Endothelial cell of umbilical vein (primary cell): ENCODE measurements around the gene SLC13A5. TPM values are rescaled to one million over a fixed set of nuclear protein-coding genes. Genes with fewer than 3 reads are reported as not detected.

Experiments
- BruUV-seq: library from RNA; stranded (reverse); fragments of 400-500 nt; replicated peaks from 2 replicates; lab custom pipeline; 2021; lab: Mats Ljungman, UMichigan
- CTCF ChIA-PET: fragments of 300-600, 350-600 bp; sonication (Branson Sonifier 250); formaldehyde crosslinking; loops from one replicate; lab custom pipeline; 2021; ENCODE audit warnings: antibody characterized with exemption, inconsistent platforms; lab: Charles Lee
- POLR2A ChIA-PET: fragments of 300-600, 350-600 bp; sonication (Branson Sonifier 250); formaldehyde crosslinking; loops from one replicate; lab custom pipeline; 2021; ENCODE audit warnings: antibody characterized with exemption, inconsistent platforms; lab: Charles Lee
- DNase-seq: peaks from one replicate; pipeline ENCODE4 v3.0.0-alpha.2; 2011; ENCODE audit warnings: low read depth, low spot score
- FAIRE-seq: peaks from 2 replicates; lab custom pipeline; 2011; peaks lifted over from hg19 to GRCh38; lab: Jason Lieb, UNC
- H2AFZ ChIP-seq: 2 replicates; pipeline ENCODE4 v1.6.0; 2012; ENCODE audit warnings: low read depth, low read length, control low read depth, inconsistent platforms
- H3K27ac ChIP-seq: 2 replicates; pipeline ENCODE4 v1.5.1; 2011; ENCODE audit warnings: low read depth, mild to moderate bottlenecking, control low read depth, low read length, moderate library complexity; ENCODE audit not compliant: insufficient read depth
- H3K27me3 ChIP-seq, 2 experiments: 2 replicates each; pipeline versions ENCODE4 v1.6.0 to v1.6.1; 2011; ENCODE audit warnings: low read length in 2 of 2, mixed read lengths in 1 of 2; ENCODE audit not compliant: control insufficient read depth in 2 of 2, insufficient read depth in 2 of 2
- H3K36me3 ChIP-seq, 2 experiments: 2 replicates in 1 of 2; 3 replicates in 1 of 2; pipeline ENCODE4 v1.5.1; 2011; ENCODE audit warnings: low read length in 2 of 2, mild to moderate bottlenecking in 1 of 2, moderate library complexity in 1 of 2; ENCODE audit not compliant: control insufficient read depth in 2 of 2, insufficient read depth in 2 of 2; ENCODE audit errors: extremely low read depth in 1 of 2
- H3K4me1 ChIP-seq: 3 replicates; pipeline ENCODE4 v1.5.1; 2011; ENCODE audit warnings: mild to moderate bottlenecking, low read length; ENCODE audit not compliant: control insufficient read depth, insufficient read depth; ENCODE audit errors: extremely low read depth
- H3K4me2 ChIP-seq: 2 replicates; pipeline ENCODE4 v1.6.1; 2011; ENCODE audit warnings: low read length, control low read depth, mixed read lengths; ENCODE audit not compliant: insufficient read depth
- H3K4me3 ChIP-seq, 3 experiments: fragments of 200-600 bp in 1 of 3; sonication (generic), shearing (Covaris generic) in 1 of 3; replicated peaks in 1 of 3; 2 replicates each; pipeline ENCODE4 v1.5.1; 2011 to 2016; ENCODE audit warnings: control low read depth in 3 of 3, low read length in 3 of 3, mild to moderate bottlenecking in 2 of 3, inconsistent platforms in 1 of 3, low read depth in 1 of 3, moderate library complexity in 1 of 3; ENCODE audit not compliant: insufficient read depth in 1 of 3
- H3K79me2 ChIP-seq: 2 replicates; pipeline ENCODE4 v1.6.0; 2012; ENCODE audit warnings: low read length, inconsistent platforms; ENCODE audit not compliant: control insufficient read depth, insufficient read depth
- H3K9ac ChIP-seq: replicated peaks from 2 replicates; pipeline ENCODE3; 2011; ENCODE audit warnings: low read length, control low read depth; ENCODE audit not compliant: insufficient read depth; ENCODE audit errors: extremely low read depth
- H3K9me1 ChIP-seq: replicated peaks from 3 replicates; pipeline ENCODE4 v1.6.0; 2011; ENCODE audit warnings: mild to moderate bottlenecking, low read length; ENCODE audit not compliant: control insufficient read depth, insufficient read depth; ENCODE audit errors: extremely low read depth
- H3K9me3 ChIP-seq: replicated peaks from 2 replicates; pipeline ENCODE4 v1.5.1; 2012; ENCODE audit warnings: low read length, inconsistent platforms; ENCODE audit not compliant: control insufficient read depth, insufficient read depth
- H4K20me1 ChIP-seq: replicated peaks from 2 replicates; pipeline ENCODE3; 2011; ENCODE audit warnings: mild to moderate bottlenecking, low read length; ENCODE audit not compliant: control insufficient read depth, insufficient read depth; ENCODE audit errors: extremely low read depth
- EZH2 ChIP-seq: IDR thresholded peaks from 2 replicates; pipeline ENCODE4 v1.6.1; 2012; ENCODE audit warnings: borderline replicate concordance, low read depth, mild to moderate bottlenecking, moderate library complexity, low read length, inconsistent platforms; ENCODE audit not compliant: severe bottlenecking
- FOS ChIP-seq: IDR thresholded peaks from 2 replicates; pipeline ENCODE4 v1.6.1; 2011; ENCODE audit warnings: mild to moderate bottlenecking, low read length, moderate library complexity, borderline replicate concordance; ENCODE audit not compliant: insufficient read depth
- GATA2 ChIP-seq: IDR thresholded peaks from 2 replicates; pipeline ENCODE4 v1.7.0; 2011; ENCODE audit warnings: low read depth, mild to moderate bottlenecking, moderate library complexity, mixed read lengths, low read length; ENCODE audit not compliant: insufficient read length, insufficient read depth
- JUN ChIP-seq: IDR thresholded peaks from 2 replicates; pipeline ENCODE4 v1.6.1; 2011; ENCODE audit warnings: borderline replicate concordance, low read depth; ENCODE audit not compliant: insufficient read length, insufficient read depth
- MYC ChIP-seq: IDR thresholded peaks from one replicate; pipeline ENCODE4 v1.6.1; 2011; ENCODE audit warnings: mild to moderate bottlenecking, low read depth, low read length
- POLR2A ChIP-seq: IDR thresholded peaks from 2 replicates; pipeline ENCODE4 v1.6.1; 2012; ENCODE audit warnings: low read depth, mild to moderate bottlenecking, control low read depth, low read length
- POLR2AphosphoS5 ChIP-seq: IDR thresholded peaks from 2 replicates; pipeline ENCODE4 v1.6.1; 2012; ENCODE audit warnings: low read depth, mild to moderate bottlenecking, control low read depth, low read length, moderate library complexity; ENCODE audit not compliant: insufficient read depth
- dilution Hi-C: fragments of 300-500 bp; cut with MboI; formaldehyde crosslinking; loops from one replicate; pipeline ENCODE4 v1.15.0; 2019; ENCODE audit warnings: low sequenced_read_pairs; ENCODE audit not compliant: extremely low pct_ligation_motif_present
- intact Hi-C: fragments of 100-400 bp; cut with micrococcal nuclease; formaldehyde crosslinking; loops from one replicate; pipeline ENCODE4 v1.10.0; 2022
- polyA plus RNA-seq, 4 experiments: library from polyadenylated mRNA; depleted of rRNA in 3 of 4; stranded (reverse) in 3 of 4; unstranded in 1 of 4; fragments of >200 nt; gene quantifications; 2 replicates each; pipeline versions ENCODE4 v1.2.1 to v1.2.3, GENCODE V29; 2011 to 2012; ENCODE audit warnings: missing spikeins in 1 of 4
- total RNA-seq: library from RNA; stranded (reverse); gene quantifications from 2 replicates; pipeline ENCODE4 v1.2.3, GENCODE V29; 2021
- TF ChIP-seq, protein P1 (sequence below): IDR thresholded peaks from 2 replicates; pipeline ENCODE4 v1.6.1; 2011; ENCODE audit not compliant: insufficient read depth, insufficient read length
- TF ChIP-seq, protein P2 (sequence below), 2 donors: IDR thresholded peaks; 1 replicate in 1 of 2; 2 replicates in 1 of 2; pipeline ENCODE4 v1.5.1; 2011; ENCODE audit warnings: low read length in 2 of 2, mild to moderate bottlenecking in 2 of 2, moderate library complexity in 2 of 2, control low read depth in 1 of 2, inconsistent platforms in 1 of 2, low read depth in 1 of 2; ENCODE audit not compliant: insufficient read depth in 1 of 2; ENCODE audit errors: extremely low read depth in 1 of 2

The SLC13A5 gene
- total and polyA plus RNA-seq, 2 donors (not counting 3 experiments of a cell fraction or from before 2014, with no cell fraction given): 0.03 TPM; not detected in 1

DNA sequence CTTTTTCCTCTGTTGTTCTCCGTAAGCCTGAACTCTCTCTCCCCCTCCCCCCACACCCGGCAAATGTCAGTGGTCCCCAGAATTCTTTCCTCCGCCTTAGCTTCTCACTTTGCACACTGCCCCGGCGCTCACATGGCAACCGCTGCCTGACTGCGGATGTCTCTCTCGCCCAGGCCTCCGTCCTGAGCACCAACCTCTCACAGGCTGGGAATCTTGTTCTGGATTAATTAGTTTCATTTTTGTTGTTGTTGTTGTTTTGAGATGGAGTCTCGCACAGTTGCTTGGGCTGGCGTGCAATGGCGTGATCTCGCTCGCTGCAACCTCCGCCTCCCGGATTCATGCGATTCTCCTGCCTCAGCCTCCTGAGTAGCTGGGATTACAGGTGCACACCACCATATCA is 45.0 kb downstream of the SLC13A5 start:
- H3K9me3 ChIP-seq: no peaks in the 10 kb centered on the region
- no peak for FAIRE-seq
- dilution Hi-C loops: no loop called here
- POLR2A ChIA-PET: no interaction called here
- no peaks in the 10 kb centered on the region for H3K36me3 ChIP-seq
- no TSS peak for BruUV-seq
- DNase-seq: no peak
- H2AFZ ChIP-seq: no peak overlapping the region
- no peak overlapping the region for H3K4me3 ChIP-seq
- no peaks in the 10 kb centered on the region for H4K20me1 ChIP-seq
- intact Hi-C loops: loop anchor here (5.0 kb wide), 1 partner anchor 34 kb away; no protein-coding TSS in a partner anchor
- H3K9ac ChIP-seq: no peak overlapping the region
- H3K79me2 ChIP-seq: no peaks in the 10 kb centered on the region
- H3K9me1 ChIP-seq: no peaks in the 10 kb centered on the region
- no peaks in the 10 kb centered on the region for H3K27me3 ChIP-seq
- H3K4me1 ChIP-seq: no peaks in the 10 kb centered on the region
- no peak overlapping the region for H3K27ac ChIP-seq
- CTCF ChIA-PET: interaction anchor here (0.6 to 5.3 kb wide), 6 partner anchors 33 to 243 kb away, joined by 4 to 61 read pairs (median 21); no protein-coding TSS in a partner anchor
- TF ChIP-seq EZH2 (no peak), FOS (no peak), POLR2A (no peak), JUN (no peak), POLR2AphosphoS5 (no peak), GATA2 (no peak), MYC (no peak)
- TF ChIP-seq, protein P1, sequence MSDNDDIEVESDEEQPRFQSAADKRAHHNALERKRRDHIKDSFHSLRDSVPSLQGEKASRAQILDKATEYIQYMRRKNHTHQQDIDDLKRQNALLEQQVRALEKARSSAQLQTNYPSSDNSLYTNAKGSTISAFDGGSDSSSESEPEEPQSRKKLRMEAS: no peak
- TF ChIP-seq, protein P2, sequence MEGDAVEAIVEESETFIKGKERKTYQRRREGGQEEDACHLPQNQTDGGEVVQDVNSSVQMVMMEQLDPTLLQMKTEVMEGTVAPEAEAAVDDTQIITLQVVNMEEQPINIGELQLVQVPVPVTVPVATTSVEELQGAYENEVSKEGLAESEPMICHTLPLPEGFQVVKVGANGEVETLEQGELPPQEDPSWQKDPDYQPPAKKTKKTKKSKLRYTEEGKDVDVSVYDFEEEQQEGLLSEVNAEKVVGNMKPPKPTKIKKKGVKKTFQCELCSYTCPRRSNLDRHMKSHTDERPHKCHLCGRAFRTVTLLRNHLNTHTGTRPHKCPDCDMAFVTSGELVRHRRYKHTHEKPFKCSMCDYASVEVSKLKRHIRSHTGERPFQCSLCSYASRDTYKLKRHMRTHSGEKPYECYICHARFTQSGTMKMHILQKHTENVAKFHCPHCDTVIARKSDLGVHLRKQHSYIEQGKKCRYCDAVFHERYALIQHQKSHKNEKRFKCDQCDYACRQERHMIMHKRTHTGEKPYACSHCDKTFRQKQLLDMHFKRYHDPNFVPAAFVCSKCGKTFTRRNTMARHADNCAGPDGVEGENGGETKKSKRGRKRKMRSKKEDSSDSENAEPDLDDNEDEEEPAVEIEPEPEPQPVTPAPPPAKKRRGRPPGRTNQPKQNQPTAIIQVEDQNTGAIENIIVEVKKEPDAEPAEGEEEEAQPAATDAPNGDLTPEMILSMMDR (IDR thresholded peaks at IDR 0.05; ENCODE audit: extremely low read depth in 1 of 2, insufficient read depth in 1 of 2, low read depth in 1 of 2, low read length in 2 of 2): no peak
- no peak overlapping the region for H3K4me2 ChIP-seq
